ENCODE results near the gene PAPPA2. TPM values are rescaled to one million over a fixed set of nuclear protein-coding genes. Genes with fewer than 3 reads are reported as not detected.
A peak's percentile ranks its signal among the peaks of the same experiment; 100 is the strongest.

PAPPA2 gene
- total RNA-seq, 1 donor, result 5.8 TPM

DNA sequence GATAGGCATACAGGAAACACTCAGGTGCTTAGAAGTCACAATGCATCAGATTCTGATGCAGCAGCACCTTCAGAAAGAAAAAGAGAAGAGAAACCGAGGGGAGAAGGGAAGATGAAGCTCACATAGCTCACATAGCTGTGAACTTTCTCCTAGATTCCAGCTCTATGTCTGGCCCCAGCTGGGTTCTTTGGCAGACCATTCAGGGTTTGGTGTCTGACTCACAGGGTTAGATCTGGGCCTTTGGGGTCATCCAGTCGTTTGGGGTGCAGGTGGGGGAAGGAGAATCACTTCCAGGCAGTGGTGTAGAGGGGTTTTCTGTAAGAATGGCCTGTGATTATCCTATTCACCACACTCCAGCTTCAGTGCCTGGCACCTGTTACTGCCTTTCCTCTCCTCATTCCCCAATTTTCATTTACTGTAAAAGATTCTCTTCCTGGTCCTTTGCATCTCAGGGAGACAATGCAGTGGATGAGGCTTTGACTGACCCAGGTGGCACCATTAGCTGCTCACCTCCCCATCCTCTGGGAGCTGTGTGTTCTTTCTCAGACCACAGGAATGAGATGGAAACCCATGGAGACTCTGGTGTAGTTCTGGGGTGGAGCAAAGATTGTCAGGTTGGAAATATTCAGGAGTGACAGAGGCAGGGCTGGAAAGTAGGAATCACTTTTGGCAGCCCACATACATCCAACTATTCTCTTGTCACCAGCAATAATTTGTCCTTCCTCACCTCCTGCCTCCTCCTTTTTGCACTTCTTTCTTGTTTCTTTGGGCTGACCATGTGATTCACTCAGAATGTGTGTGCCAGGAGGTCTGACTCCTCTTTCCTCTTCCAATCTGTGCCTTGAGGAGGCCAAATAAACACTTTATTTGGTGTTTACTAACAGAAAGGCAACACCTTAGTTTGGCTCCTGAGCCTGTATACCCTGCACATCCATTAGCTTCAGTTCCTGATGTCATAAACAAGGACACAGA is 103.3 kb downstream of the PAPPA2 start:
- no peaks in the 10 kb centered on the region for H3K27me3 ChIP-seq (ENCODE audit: insufficient read depth, low read length)
- DNase-seq (ENCODE audit: insufficient read length, low spot score, missing footprints), result no peak
- peak overlapping the region; percentile 34 for H3K4me2 ChIP-seq (ENCODE audit: insufficient read depth, low read length)
- H4K20me1 ChIP-seq (ENCODE audit: insufficient read depth, low read length), result no peaks in the 10 kb centered on the region
- peaks cover 23% of the 10 kb centered on the region for H3K4me1 ChIP-seq (ENCODE audit: insufficient read depth, low read length)
- no peak overlapping the region for H3K4me3 ChIP-seq (ENCODE audit: insufficient read depth, low read length)
- TF ChIP-seq, protein P1, sequence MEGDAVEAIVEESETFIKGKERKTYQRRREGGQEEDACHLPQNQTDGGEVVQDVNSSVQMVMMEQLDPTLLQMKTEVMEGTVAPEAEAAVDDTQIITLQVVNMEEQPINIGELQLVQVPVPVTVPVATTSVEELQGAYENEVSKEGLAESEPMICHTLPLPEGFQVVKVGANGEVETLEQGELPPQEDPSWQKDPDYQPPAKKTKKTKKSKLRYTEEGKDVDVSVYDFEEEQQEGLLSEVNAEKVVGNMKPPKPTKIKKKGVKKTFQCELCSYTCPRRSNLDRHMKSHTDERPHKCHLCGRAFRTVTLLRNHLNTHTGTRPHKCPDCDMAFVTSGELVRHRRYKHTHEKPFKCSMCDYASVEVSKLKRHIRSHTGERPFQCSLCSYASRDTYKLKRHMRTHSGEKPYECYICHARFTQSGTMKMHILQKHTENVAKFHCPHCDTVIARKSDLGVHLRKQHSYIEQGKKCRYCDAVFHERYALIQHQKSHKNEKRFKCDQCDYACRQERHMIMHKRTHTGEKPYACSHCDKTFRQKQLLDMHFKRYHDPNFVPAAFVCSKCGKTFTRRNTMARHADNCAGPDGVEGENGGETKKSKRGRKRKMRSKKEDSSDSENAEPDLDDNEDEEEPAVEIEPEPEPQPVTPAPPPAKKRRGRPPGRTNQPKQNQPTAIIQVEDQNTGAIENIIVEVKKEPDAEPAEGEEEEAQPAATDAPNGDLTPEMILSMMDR (IDR thresholded peaks at IDR 0.05; ENCODE audit: extremely low read depth, low read depth, low read length), result no peak
- H3K9me3 ChIP-seq (ENCODE audit: low read depth, low read length), result no peaks in the 10 kb centered on the region
- no peaks in the 10 kb centered on the region for H3K79me2 ChIP-seq (ENCODE audit: insufficient read depth, low read length)
- no peaks in the 10 kb centered on the region for H3K36me3 ChIP-seq (ENCODE audit: insufficient read depth, low read length)
- H2AFZ ChIP-seq (ENCODE audit: low read length), result peak overlapping the region; percentile 3
- peak overlapping the region; percentile 39 for H3K27ac ChIP-seq (ENCODE audit: low read depth, low read length)

DNA sequence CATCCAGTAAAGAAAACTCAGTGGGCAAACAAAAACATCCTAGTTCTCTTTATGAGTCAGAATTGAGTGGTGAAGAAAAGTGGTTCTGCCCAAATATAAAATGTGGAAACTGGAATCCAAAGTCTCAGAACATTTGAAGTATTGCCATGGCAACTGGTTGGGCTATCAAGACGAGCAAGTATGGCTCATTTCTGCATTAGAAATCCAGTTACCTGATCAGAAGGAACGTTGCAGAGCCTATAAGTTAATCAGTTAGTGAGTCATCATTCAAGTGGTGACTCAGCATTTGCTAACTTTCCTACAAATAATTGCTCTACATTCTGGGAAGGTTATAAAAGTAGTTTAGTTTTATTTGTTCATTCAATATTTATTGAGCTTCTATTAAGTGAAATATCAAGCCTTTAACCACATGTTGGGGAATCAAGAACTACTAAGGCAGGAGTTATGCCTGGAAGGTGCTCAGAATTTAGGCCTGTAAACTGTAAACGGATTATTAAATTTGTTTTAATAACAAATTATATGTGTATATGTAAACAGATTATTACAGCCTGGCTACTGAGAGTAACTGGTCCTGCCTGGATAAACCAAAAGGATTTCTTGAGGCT is 104.3 kb downstream of the PAPPA2 start:
- H3K4me3 ChIP-seq (ENCODE audit: insufficient read depth, low read length), result no peak overlapping the region
- peak overlapping the region; percentile 39 for H3K27ac ChIP-seq (ENCODE audit: low read depth, low read length)

GRCh38 chr1:176568185-176568584 is 105.2 kb downstream of the PAPPA2 start:
- Histone ChIP-seq H3K4me3 (ENCODE audit: insufficient read depth, low read length) (no peak overlapping the region), H2AFZ (ENCODE audit: low read length) (no peak overlapping the region), H3K9me3 (ENCODE audit: low read depth, low read length) (no peaks in the 10 kb centered on the region), H3K27me3 (ENCODE audit: insufficient read depth, low read length) (no peaks in the 10 kb centered on the region), H4K20me1 (ENCODE audit: insufficient read depth, low read length) (no peaks in the 10 kb centered on the region), H3K27ac (ENCODE audit: low read depth, low read length) (no peak overlapping the region), H3K36me3 (ENCODE audit: insufficient read depth, low read length) (no peaks in the 10 kb centered on the region), H3K79me2 (ENCODE audit: insufficient read depth, low read length) (no peaks in the 10 kb centered on the region), H3K4me1 (ENCODE audit: insufficient read depth, low read length) (peaks cover 23% of the 10 kb centered on the region), H3K4me2 (ENCODE audit: insufficient read depth, low read length) (no peak overlapping the region)
- TF ChIP-seq, protein P1 (IDR thresholded peaks at IDR 0.05; ENCODE audit: extremely low read depth, low read depth, low read length), result no peak
- DNase-seq (ENCODE audit: insufficient read length, low spot score, missing footprints), result no peak

More for the DNA sequence above, 104.3 kb downstream of the PAPPA2 start:
- H3K79me2 ChIP-seq (ENCODE audit: insufficient read depth, low read length), result no peaks in the 10 kb centered on the region
- no peaks in the 10 kb centered on the region for H3K27me3 ChIP-seq (ENCODE audit: insufficient read depth, low read length)
- DNase-seq (ENCODE audit: insufficient read length, low spot score, missing footprints), result peak; percentile 76
- no peaks in the 10 kb centered on the region for H4K20me1 ChIP-seq (ENCODE audit: insufficient read depth, low read length)
- no peak overlapping the region for H2AFZ ChIP-seq (ENCODE audit: low read length)
- H3K4me2 ChIP-seq (ENCODE audit: insufficient read depth, low read length), result peak overlapping the region; percentile 34
- no peaks in the 10 kb centered on the region for H3K36me3 ChIP-seq (ENCODE audit: insufficient read depth, low read length)
- TF ChIP-seq, protein P1 (IDR thresholded peaks at IDR 0.05; ENCODE audit: extremely low read depth, low read depth, low read length), result no peak
- H3K9me3 ChIP-seq (ENCODE audit: low read depth, low read length), result no peaks in the 10 kb centered on the region
- peaks cover 23% of the 10 kb centered on the region for H3K4me1 ChIP-seq (ENCODE audit: insufficient read depth, low read length)

DNA sequence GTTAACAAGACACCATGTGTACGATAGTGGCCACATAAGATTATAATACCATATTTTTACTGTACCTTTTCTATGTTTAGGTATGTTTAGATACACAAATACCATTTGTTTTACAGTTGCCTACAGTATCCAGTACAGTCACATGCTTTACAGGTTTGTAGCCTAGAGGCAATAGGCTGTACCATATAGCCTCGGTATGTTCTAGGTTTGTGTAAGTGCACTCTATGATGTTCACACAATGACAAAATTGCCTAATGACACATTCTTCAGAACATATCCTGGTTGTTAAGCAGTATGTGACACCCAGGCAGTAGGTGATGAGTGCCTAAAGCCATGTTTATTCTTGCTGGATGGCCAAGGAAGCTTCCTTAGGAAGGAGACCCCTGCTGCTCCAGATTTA is 111.8 kb downstream of the PAPPA2 start:
- Histone ChIP-seq H3K4me2 (ENCODE audit: insufficient read depth, low read length) (no peak overlapping the region), H3K27ac (ENCODE audit: low read depth, low read length) (no peak overlapping the region), H4K20me1 (ENCODE audit: insufficient read depth, low read length) (no peaks in the 10 kb centered on the region), H3K9me3 (ENCODE audit: low read depth, low read length) (no peaks in the 10 kb centered on the region), H3K79me2 (ENCODE audit: insufficient read depth, low read length) (no peaks in the 10 kb centered on the region), H3K4me3 (ENCODE audit: insufficient read depth, low read length) (no peak overlapping the region), H2AFZ (ENCODE audit: low read length) (no peak overlapping the region), H3K27me3 (ENCODE audit: insufficient read depth, low read length) (no peaks in the 10 kb centered on the region), H3K4me1 (ENCODE audit: insufficient read depth, low read length) (no peaks in the 10 kb centered on the region), H3K36me3 (ENCODE audit: insufficient read depth, low read length) (no peaks in the 10 kb centered on the region)
- TF ChIP-seq, protein P1 (IDR thresholded peaks at IDR 0.05; ENCODE audit: extremely low read depth, low read depth, low read length), result no peak
- DNase-seq (ENCODE audit: insufficient read length, low spot score, missing footprints), result no peak
